ENCODE results near the gene MRPL38. TPM values are rescaled to one million over a fixed set of nuclear protein-coding genes. Genes with fewer than 3 reads are reported as not detected.
A peak's percentile ranks its signal among the peaks of the same experiment; 100 is the strongest.

The MRPL38 gene
- total RNA-seq, 2 donors from 2014 or later: 47.7 to 77.8 TPM

DNA sequence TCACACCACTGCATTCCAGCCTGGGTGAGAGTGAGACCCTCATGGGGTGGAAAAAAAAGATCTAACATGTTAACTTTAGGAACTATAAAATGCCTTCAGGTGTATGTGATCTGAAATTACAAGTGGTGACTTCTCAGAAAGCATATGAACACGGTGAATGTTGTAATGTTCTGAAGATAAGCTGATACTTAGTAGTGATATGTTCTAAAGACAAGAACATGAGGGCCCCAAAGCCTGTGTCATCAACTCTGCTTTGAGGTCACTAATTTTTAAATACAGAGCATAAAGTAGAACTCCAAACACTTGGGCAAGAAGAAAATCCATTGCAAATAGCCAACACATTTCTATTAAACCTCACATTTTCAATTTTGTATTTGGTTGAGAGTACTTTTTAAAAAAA lies 38.8 kb upstream of the MRPL38 start:
- WGBS, 2 donors: 15 to 38% methylated on average over 1 of the region's 1 CpG

DNA sequence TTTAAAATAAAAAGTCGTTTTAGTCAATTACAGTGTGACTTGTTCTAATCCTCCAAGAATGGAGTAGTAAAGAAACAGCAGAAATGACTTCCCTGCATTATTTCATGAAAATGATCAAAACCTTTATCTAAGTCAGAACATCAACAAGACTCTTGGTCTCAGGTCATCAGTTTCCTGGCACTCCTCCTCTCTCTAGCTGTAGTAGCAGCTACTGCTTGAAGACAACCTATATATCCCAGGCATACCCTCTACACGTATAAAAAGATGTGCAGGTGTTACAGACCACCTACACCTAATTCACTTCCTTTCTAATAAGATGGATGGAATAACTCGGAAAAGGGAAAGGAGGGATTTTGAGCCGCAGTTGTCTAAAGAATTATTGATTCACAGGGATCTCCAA lies 37.8 kb upstream of the MRPL38 start:
- no peak for ATAC-seq
- H3K4me3 ChIP-seq: no peak overlapping the region
- H3K4me1 ChIP-seq: peaks cover 22% of the 10 kb centered on the region
- TF ChIP-seq POLR2A (IDR thresholded peaks at IDR 0.05): no peak
- TF ChIP-seq, protein P1, sequence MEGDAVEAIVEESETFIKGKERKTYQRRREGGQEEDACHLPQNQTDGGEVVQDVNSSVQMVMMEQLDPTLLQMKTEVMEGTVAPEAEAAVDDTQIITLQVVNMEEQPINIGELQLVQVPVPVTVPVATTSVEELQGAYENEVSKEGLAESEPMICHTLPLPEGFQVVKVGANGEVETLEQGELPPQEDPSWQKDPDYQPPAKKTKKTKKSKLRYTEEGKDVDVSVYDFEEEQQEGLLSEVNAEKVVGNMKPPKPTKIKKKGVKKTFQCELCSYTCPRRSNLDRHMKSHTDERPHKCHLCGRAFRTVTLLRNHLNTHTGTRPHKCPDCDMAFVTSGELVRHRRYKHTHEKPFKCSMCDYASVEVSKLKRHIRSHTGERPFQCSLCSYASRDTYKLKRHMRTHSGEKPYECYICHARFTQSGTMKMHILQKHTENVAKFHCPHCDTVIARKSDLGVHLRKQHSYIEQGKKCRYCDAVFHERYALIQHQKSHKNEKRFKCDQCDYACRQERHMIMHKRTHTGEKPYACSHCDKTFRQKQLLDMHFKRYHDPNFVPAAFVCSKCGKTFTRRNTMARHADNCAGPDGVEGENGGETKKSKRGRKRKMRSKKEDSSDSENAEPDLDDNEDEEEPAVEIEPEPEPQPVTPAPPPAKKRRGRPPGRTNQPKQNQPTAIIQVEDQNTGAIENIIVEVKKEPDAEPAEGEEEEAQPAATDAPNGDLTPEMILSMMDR (IDR thresholded peaks at IDR 0.05): no peak
- peaks cover 0 to 2% of the 10 kb centered on the region in 2 donors for H3K36me3 ChIP-seq (replicated peaks in 1 of 2; ENCODE audit: insufficient read depth in 1 of 2, low read depth in 2 of 2)
- no peaks in the 10 kb centered on the region for H3K27me3 ChIP-seq
- WGBS, 2 donors: 91 to 94% methylated on average over 4 of the region's 4 CpGs
- intact Hi-C loops (cut with DNase I): no loop called here
- DNase-seq: no peak
- H3K9me3 ChIP-seq: no peaks in the 10 kb centered on the region
- H3K27ac ChIP-seq: no peak overlapping the region

More for the DNA sequence above, 38.8 kb upstream of the MRPL38 start:
- peak overlapping the region in 1 of 4 donors; percentile 38 for H3K27ac ChIP-seq
- H3K4me3 ChIP-seq: no peak overlapping the region
- ATAC-seq (no peak), DNase-seq (no peak)
- intact Hi-C loops (cut with DNase I): no loop called here
- peaks cover 22% of the 10 kb centered on the region for H3K4me1 ChIP-seq
- peaks cover 0 to 10% of the 10 kb centered on the region in 2 donors for H3K36me3 ChIP-seq (replicated peaks in 1 of 2; ENCODE audit: insufficient read depth in 1 of 2, low read depth in 2 of 2)
- no peaks in the 10 kb centered on the region for H3K27me3 ChIP-seq
- no peak for TF ChIP-seq POLR2A (IDR thresholded peaks at IDR 0.05)
- TF ChIP-seq, protein P1 (IDR thresholded peaks at IDR 0.05): no peak
- no peaks in the 10 kb centered on the region for H3K9me3 ChIP-seq

DNA sequence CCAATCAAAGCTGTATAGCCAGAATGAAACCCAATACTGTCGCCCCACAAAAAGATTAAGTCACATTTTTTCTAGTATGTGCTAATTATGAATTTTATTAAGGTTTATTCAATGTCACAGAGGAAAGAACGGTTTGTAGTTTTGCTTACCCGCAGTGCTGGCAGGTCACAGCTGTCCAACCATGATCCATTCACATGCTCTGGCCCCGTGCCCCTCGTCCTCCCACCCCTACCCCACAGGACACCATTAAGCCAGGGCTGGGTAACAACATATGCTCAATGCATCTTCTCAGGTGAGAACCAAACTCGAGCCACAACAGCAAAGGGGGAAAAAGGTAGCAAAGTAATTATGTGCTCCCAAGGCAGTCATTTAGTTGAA lies 36.7 kb upstream of the MRPL38 start:
- WGBS, 2 donors: 5 to 11% methylated on average over 6 of the region's 6 CpGs
- ATAC-seq: no peak
- no peaks in the 10 kb centered on the region for H3K9me3 ChIP-seq
- no peak for TF ChIP-seq POLR2A (IDR thresholded peaks at IDR 0.05)
- TF ChIP-seq, protein P1 (IDR thresholded peaks at IDR 0.05): no peak
- no peak overlapping the region for H3K4me3 ChIP-seq
- peak in 3 of 4 donors; percentile 30 to 48 (median 32) for DNase-seq
- H3K27ac ChIP-seq: peak overlapping the region in 3 of 4 donors; percentile 13 to 79 (median 74)
- intact Hi-C loops (cut with DNase I): no loop called here
- no peaks in the 10 kb centered on the region for H3K36me3 ChIP-seq (replicated peaks in 1 of 2; ENCODE audit: insufficient read depth in 1 of 2, low read depth in 2 of 2)
- H3K27me3 ChIP-seq: no peaks in the 10 kb centered on the region
- H3K4me1 ChIP-seq: peaks cover 22% of the 10 kb centered on the region

DNA sequence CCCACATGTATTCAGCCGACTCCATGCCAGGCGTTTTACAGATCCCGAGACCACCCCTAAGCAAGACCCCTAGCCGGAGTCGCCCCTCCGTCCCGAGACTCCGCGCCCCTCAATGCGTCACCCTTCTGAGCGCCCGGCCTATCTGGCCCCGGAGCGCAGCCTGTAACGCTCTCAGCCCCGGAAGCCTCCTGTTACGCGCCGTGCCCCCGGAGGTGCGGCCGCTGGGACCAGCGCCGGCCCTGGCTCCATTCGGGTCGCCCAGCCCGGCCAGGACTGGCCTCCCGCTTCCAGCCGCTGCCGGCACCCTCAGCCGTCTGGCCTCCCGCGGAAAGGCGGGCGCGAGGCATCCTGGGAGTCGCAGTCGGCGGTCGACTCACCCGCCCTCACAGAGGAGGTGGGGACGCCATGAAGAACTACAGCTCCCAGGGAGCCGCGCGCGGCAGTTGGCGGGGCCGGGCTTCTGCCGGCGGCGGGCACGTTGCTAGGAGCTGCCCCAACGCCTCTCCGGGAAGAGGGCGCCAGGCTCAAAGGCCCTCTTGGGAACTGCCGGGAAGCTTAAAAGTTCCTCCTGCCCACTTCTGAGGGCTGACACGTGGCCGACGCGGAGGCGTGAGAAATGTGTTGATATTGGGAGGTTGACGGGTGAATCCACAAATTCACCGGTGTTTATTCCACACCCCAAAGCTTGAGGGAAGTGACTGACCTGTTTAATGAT lies 36.2 kb upstream of the MRPL38 start, which contains the start of gene FBF1:
FBF1 (minus strand) TSS at position 316 of the 715 bp plus-strand sequence. CDS start 2,893 bp downstream, outside the sequence.
- Histone ChIP-seq H3K4me3 (peak within 1 kb of the TSS; percentile 51 to 84), H3K4me1 (peaks cover 22% of the 10 kb centered on the region), H3K36me3 (replicated peaks in 1 of 2; ENCODE audit: insufficient read depth in 1 of 2, low read depth in 2 of 2) (no peaks in the 10 kb centered on the region), H3K27me3 (no peaks in the 10 kb centered on the region), H3K27ac (peak within 1 kb of the TSS in 3 of 4 donors; percentile 56 to 79 (median 74)), H3K9me3 (no peaks in the 10 kb centered on the region)
- WGBS, 2 donors: 0% methylated on average over 8 to 56 of the region's 63 CpGs
- ATAC-seq (peak; percentile 100), DNase-seq (peak; percentile 95 to 96 (median 96))
- TF ChIP-seq POLR2A (IDR thresholded peaks at IDR 0.05): peak; percentile 75 to 88 (median 88)
- TF ChIP-seq, protein P1 (IDR thresholded peaks at IDR 0.05): peak in 2 of 7 experiments; percentile 5 to 36
- intact Hi-C loops (cut with DNase I): no loop called here
